Measurements from ENCODE around the gene FAM210A.
A peak's percentile ranks its signal among the peaks of the same experiment; 100 is the strongest.
"Not testable (repeated sequence)": the region's sequence is repeated elsewhere in the genome, so short reads cannot be mapped to it uniquely, and the experiment has no call there.

Gene FAM210A

GRCh38 chr18:13700153-13700552 lies 26.2 kb downstream of the FAM210A start:
- DNase-seq (ENCODE audit: low spot score) = no peak
- TF ChIP-seq CTCF (IDR thresholded peaks at IDR 0.05; ENCODE audit: extremely low read depth, missing control alignments) = no peak

GRCh38 chr18:13696961-13697360 lies 29.4 kb downstream of the FAM210A start:
- no peak for DNase-seq (ENCODE audit: low spot score)
- TF ChIP-seq CTCF (IDR thresholded peaks at IDR 0.05; ENCODE audit: extremely low read depth, missing control alignments) = no peak

- not testable (repeated sequence) for DNase-seq (ENCODE audit: low spot score)
These were observed 31.0 kb downstream of the FAM210A start for GRCh38 chr18:13695337-13695736.

- DNase-seq (ENCODE audit: low spot score) = not testable (repeated sequence)
These were observed 36.3 kb downstream of the FAM210A start for GRCh38 chr18:13690060-13690459.

- TF ChIP-seq CTCF (IDR thresholded peaks at IDR 0.05; ENCODE audit: extremely low read depth, missing control alignments) = no peak
- no peak for DNase-seq (ENCODE audit: low spot score)
These were observed 37.9 kb downstream of the FAM210A start for GRCh38 chr18:13688191-13689136.

GRCh38 chr18:13684546-13684945 lies 41.8 kb downstream of the FAM210A start:
- DNase-seq (ENCODE audit: low spot score) = no peak
- no peak for TF ChIP-seq CTCF (IDR thresholded peaks at IDR 0.05; ENCODE audit: extremely low read depth, missing control alignments)

- no peak for TF ChIP-seq CTCF (IDR thresholded peaks at IDR 0.05; ENCODE audit: extremely low read depth, missing control alignments)
- DNase-seq (ENCODE audit: low spot score) = no peak
These were observed 44.7 kb downstream of the FAM210A start for GRCh38 chr18:13681701-13682100.

GRCh38 chr18:13680612-13681011 lies 45.7 kb downstream of the FAM210A start:
- no peak for DNase-seq (ENCODE audit: low spot score)
- TF ChIP-seq CTCF (IDR thresholded peaks at IDR 0.05; ENCODE audit: extremely low read depth, missing control alignments) = peak; percentile 12

- DNase-seq (ENCODE audit: low spot score) = not testable (repeated sequence)
These were observed 49.0 kb downstream of the FAM210A start for GRCh38 chr18:13677350-13677749.
